A549 (cell line): ENCODE measurements around the gene PRUNE2. TPM values are rescaled to one million over a fixed set of nuclear protein-coding genes. Genes with fewer than 3 reads are reported as not detected.

Experiments
- ATAC-seq, 2 experiments: fragments of 200-7000 bp in 1 of 2; fragments of >200 bp in 1 of 2; cut with Nextera tagmentation in 1 of 2; cut with Tn5 transposase in 1 of 2; 3 replicates each; pipeline versions ENCODE4 v1.8.0 to v1.9.1; 2018 to 2020; ENCODE audit warnings: mild to moderate bottlenecking in 1 of 2, moderate library complexity in 1 of 2
- CTCF ChIA-PET: fragments of 300-600 bp; sonication (Branson Sonifier 250); formaldehyde crosslinking; extraction: SDS; loops from one replicate; lab custom pipeline; 2021; ENCODE audit warnings: antibody characterized with exemption, inconsistent platforms; lab: Yijun Ruan, JAX
- POLR2A ChIA-PET: fragments of 350-600 bp; formaldehyde crosslinking; extraction: SDS; loops from one replicate; lab custom pipeline; 2021; ENCODE audit warnings: antibody characterized with exemption, inconsistent platforms; lab: Yijun Ruan, JAX
- DNase-seq, 2 experiments: peaks; one replicate each; pipeline versions ENCODE4 v3.0.0 to v3.0.0-alpha.2; 2011 to 2016; ENCODE audit warnings: low read depth in 1 of 2, low spot score in 1 of 2
- FAIRE-seq: peaks from 2 replicates; lab custom pipeline; 2011; peaks lifted over from hg19 to GRCh38; lab: Jason Lieb, UNC
- H3K27ac ChIP-seq, 2 experiments: fragments of >200 bp; sonication (Bioruptor Twin); formaldehyde crosslinking; 3 replicates each; pipeline ENCODE4 v1.5.1; 2016 to 2017
- H3K4me1 ChIP-seq: fragments of >200 bp; sonication (Bioruptor Twin); formaldehyde crosslinking; 3 replicates; pipeline ENCODE4 v1.6.1; 2016
- H3K4me2 ChIP-seq: fragments of >200 bp; sonication (Bioruptor Twin); formaldehyde crosslinking; 3 replicates; pipeline ENCODE4 v1.6.1; 2016
- H3K4me3 ChIP-seq: fragments of >200 bp; sonication (Bioruptor Twin); formaldehyde crosslinking; 3 replicates; pipeline ENCODE4 v1.5.1; 2016
- H3K9me3 ChIP-seq: fragments of >200 bp; sonication (Bioruptor Twin); formaldehyde crosslinking; 3 replicates; pipeline ENCODE4 v1.6.1; 2016
- FOSB ChIP-seq: fragments of 250-450 bp; sonication (Bioruptor Pico); IDR thresholded peaks from 2 replicates; pipeline ENCODE4 v1.5.0; 2020; ENCODE audit warnings: mild to moderate bottlenecking, moderate library complexity
- FOSL2 ChIP-seq, 2 experiments: fragments of 450-650 bp in 1 of 2; fragments of >200 bp in 1 of 2; sonication (Bioruptor Twin) in 1 of 2; formaldehyde crosslinking; IDR thresholded peaks; 2 replicates each; pipeline versions ENCODE4 v1.5.0 to v1.6.1; 2016 to 2020; ENCODE audit warnings: mild to moderate bottlenecking in 1 of 2, moderate library complexity in 1 of 2
- FOXS1 ChIP-seq: fragments of 250-450 bp; sonication (Bioruptor Pico); IDR thresholded peaks from 2 replicates; pipeline ENCODE4 v1.5.0; 2020; ENCODE audit warnings: mild to moderate bottlenecking, moderate library complexity
- HDAC2 ChIP-seq: fragments of 200-600 bp; sonication (generic); IDR thresholded peaks from 2 replicates; pipeline ENCODE4 v1.6.1; 2016
- HOXB5 ChIP-seq: fragments of 250-450 bp; sonication (Bioruptor Pico); IDR thresholded peaks from 2 replicates; pipeline ENCODE4 v1.5.0; 2020; ENCODE audit warnings: mild to moderate bottlenecking, moderate library complexity
- KDM1A ChIP-seq: fragments of 200-600 bp; sonication (generic); IDR thresholded peaks from 2 replicates; pipeline ENCODE4 v1.6.1; 2016; ENCODE audit warnings: low read depth, mild to moderate bottlenecking
- MAZ ChIP-seq: fragments of 150-350 bp; IDR thresholded peaks from 2 replicates; pipeline ENCODE4 v1.6.1; 2014; ENCODE audit warnings: antibody characterized with exemption, low read depth, low read length, borderline replicate concordance
- PHF8 ChIP-seq: fragments of 200-600 bp; sonication (generic); IDR thresholded peaks from 2 replicates; pipeline ENCODE4 v1.6.1; 2016; ENCODE audit warnings: low read depth, mild to moderate bottlenecking, antibody characterized with exemption, moderate library complexity, borderline replicate concordance
- POLR2AphosphoS2 ChIP-seq: conservative IDR thresholded peaks from 2 replicates; pipeline ENCODE4 v1.6.1; 2012; ENCODE audit warnings: low read length, improper control_type of control experiment, inconsistent platforms
- RAD21 ChIP-seq, 2 experiments: fragments of >200 bp in 1 of 2; sonication (Bioruptor Twin) in 1 of 2; formaldehyde crosslinking in 1 of 2; IDR thresholded peaks in 1 of 2; conservative IDR thresholded peaks in 1 of 2; 2 replicates in 1 of 2; 3 replicates in 1 of 2; pipeline ENCODE4 v1.6.1; 2012 to 2018; ENCODE audit warnings: inconsistent platforms in 1 of 2
- RARB ChIP-seq: fragments of 250-450 bp; sonication (Bioruptor Pico); IDR thresholded peaks from 2 replicates; pipeline ENCODE4 v1.8.0; 2021; ENCODE audit warnings: mild to moderate bottlenecking, moderate library complexity
- RFX5 ChIP-seq: fragments of 450-650 bp; IDR thresholded peaks from 2 replicates; pipeline ENCODE4 v1.7.1; 2014; ENCODE audit warnings: antibody characterized with exemption, mild to moderate bottlenecking, moderate library complexity
- RNF2 ChIP-seq: fragments of 200-600 bp; sonication (generic); IDR thresholded peaks from 2 replicates; pipeline ENCODE4 v1.6.1; 2016; ENCODE audit warnings: low read depth, mild to moderate bottlenecking, antibody characterized with exemption, moderate library complexity, borderline replicate concordance
- ZC3H11A ChIP-seq: fragments of 450-650 bp; IDR thresholded peaks from 2 replicates; pipeline ENCODE4 v1.6.1; 2014; ENCODE audit warnings: antibody characterized with exemption, mild to moderate bottlenecking
- ZSCAN20 ChIP-seq: fragments of 250-450 bp; sonication (Bioruptor Pico); IDR thresholded peaks from 2 replicates; pipeline ENCODE4 v1.8.0; 2022; ENCODE audit warnings: mild to moderate bottlenecking, moderate library complexity
- WGBS: methylation state at CpG from one replicate; pipeline ENCODE4 v1.1.6; 2017; ENCODE audit errors: missing lambda C conversion rate; 5-methylcytosine and 5-hydroxymethylcytosine counted together
- polyA plus RNA-seq, 4 experiments: library from polyadenylated mRNA; depleted of rRNA in 3 of 4; stranded (reverse); fragments of >200 nt; fragmentation: RNase III in 1 of 4; extraction: RNeasy Plus Mini Kit Qiagen cat#74134 plus additional on column Dnase treatment in 1 of 4; gene quantifications; 2 replicates in 3 of 4; 3 replicates in 1 of 4; pipeline ENCODE4 v1.2.3, GENCODE V29; 2011 to 2017
- TF ChIP-seq, protein P1 (sequence below): fragments of 150-350 bp; IDR thresholded peaks from 2 replicates; pipeline ENCODE4 v1.6.1; 2014; ENCODE audit warnings: low read depth, mild to moderate bottlenecking, low read length
- TF ChIP-seq, protein P2 (sequence below): fragments of 250-450 bp; sonication (Bioruptor Pico); IDR thresholded peaks from 2 replicates; pipeline ENCODE4 v1.5.0; 2020; ENCODE audit warnings: low read depth, mild to moderate bottlenecking, moderate library complexity
- TF ChIP-seq, protein P3 (sequence below): IDR thresholded peaks from 2 replicates; pipeline ENCODE4 v1.6.1; 2012
- TF ChIP-seq, protein P4 (sequence below): fragments of 250-450 bp; sonication (Bioruptor Pico); IDR thresholded peaks from 2 replicates; pipeline ENCODE4 v1.5.0; 2021; ENCODE audit warnings: mild to moderate bottlenecking, moderate library complexity, borderline replicate concordance
- TF ChIP-seq, protein P5 (sequence below): IDR thresholded peaks from 2 replicates; pipeline ENCODE4 v1.6.1; 2012; ENCODE audit warnings: low read depth, borderline replicate concordance
- TF ChIP-seq, protein P6 (sequence below): fragments of >200 bp; sonication (Bioruptor Twin); formaldehyde crosslinking; IDR thresholded peaks from 2 replicates; pipeline ENCODE4 v1.6.1; 2016

PRUNE2 gene
- polyA plus RNA-seq, 2 of the 4 experiments (the other 2 are of a cell fraction): 0.04 TPM; not detected in 1

DNA sequence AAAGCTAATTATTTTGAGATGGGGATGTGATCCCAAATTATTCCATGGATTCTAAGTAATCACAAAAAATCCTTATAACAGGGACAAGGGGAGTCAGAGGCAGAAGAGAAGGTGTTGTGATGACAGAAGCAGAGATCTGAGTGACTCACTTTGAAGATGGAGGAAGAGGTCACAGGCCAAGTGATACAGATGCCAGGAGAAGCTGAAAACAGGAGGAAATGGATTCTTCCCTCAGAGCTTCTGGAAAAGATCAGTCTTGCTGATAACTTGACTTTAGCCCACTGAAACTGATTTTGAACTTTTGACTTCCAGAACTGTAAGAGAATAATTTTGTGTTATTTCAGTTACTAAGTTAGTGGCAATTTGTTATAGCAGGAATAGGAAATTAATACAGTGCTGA is 341.6 kb downstream of the PRUNE2 start (continued):
- TF ChIP-seq, protein P1, sequence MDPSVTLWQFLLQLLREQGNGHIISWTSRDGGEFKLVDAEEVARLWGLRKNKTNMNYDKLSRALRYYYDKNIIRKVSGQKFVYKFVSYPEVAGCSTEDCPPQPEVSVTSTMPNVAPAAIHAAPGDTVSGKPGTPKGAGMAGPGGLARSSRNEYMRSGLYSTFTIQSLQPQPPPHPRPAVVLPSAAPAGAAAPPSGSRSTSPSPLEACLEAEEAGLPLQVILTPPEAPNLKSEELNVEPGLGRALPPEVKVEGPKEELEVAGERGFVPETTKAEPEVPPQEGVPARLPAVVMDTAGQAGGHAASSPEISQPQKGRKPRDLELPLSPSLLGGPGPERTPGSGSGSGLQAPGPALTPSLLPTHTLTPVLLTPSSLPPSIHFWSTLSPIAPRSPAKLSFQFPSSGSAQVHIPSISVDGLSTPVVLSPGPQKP: no peak

DNA sequence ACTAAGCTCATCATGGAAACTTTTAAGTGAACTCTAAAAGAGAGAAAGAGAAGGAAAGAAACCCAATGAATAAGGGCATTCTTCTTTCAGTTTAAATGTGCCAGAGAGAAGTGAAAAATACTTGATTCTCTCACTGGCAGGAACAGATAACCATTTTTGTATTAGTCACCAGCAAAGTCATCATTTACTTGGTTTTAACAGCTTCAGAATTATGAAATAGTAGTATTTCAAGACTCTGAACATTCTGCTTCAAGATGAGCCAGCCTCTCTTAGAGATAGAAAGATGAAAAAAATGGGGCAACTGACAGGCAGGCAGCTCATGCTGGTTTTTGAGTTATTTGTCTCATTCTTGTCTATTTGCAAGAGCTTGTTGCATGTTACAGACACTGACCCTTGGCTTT is 343.4 kb downstream of the PRUNE2 start:
- no peaks in the 10 kb centered on the region for H3K4me1 ChIP-seq
- H3K4me3 ChIP-seq: no peak overlapping the region
- FAIRE-seq (no peak), DNase-seq (no peak), ATAC-seq (no peak)
- ChIA-PET CTCF (no interaction called here), POLR2A (no interaction called here)
- no peaks in the 10 kb centered on the region for H3K9me3 ChIP-seq
- TF ChIP-seq, protein P1: no peak
- TF ChIP-seq FOSL2 (IDR thresholded peaks at IDR 0.05) (no peak), FOSL2 (CRISPR knock-in tag; IDR thresholded peaks at IDR 0.05) (no peak), ZSCAN20 (no peak), KDM1A (no peak), HOXB5 (no peak), RNF2 (no peak), MAZ (no peak)
- TF ChIP-seq, protein P2, sequence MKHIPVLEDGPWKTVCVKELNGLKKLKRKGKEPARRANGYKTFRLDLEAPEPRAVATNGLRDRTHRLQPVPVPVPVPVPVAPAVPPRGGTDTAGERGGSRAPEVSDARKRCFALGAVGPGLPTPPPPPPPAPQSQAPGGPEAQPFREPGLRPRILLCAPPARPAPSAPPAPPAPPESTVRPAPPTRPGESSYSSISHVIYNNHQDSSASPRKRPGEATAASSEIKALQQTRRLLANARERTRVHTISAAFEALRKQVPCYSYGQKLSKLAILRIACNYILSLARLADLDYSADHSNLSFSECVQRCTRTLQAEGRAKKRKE (CRISPR knock-in tag): no peak
- no peak overlapping the region for H3K4me2 ChIP-seq
- no peak overlapping the region for H3K27ac ChIP-seq

DNA sequence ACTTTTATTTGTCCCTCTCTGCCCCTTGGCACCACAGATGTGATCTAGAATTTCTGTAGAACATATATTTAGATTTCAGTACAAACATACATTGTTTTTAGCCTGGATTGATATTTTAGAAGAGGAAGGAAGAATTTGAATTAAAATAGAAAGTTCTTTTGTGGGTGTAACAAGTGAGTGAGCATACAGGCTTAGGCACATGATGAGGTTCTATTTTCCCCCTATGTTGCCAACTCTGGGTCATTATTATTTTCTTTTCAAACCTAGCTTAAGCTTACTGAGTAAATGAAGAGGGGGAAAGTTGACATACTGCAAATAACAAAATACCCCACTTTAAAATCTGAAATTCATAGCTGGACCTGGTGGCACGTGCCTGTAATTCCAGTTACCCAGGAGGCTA is 344.0 kb downstream of the PRUNE2 start:
- ChIA-PET CTCF (no interaction called here), POLR2A (no interaction called here)
- Histone ChIP-seq H3K4me3 (no peak overlapping the region), H3K4me2 (no peak overlapping the region), H3K27ac (no peak overlapping the region), H3K9me3 (no peaks in the 10 kb centered on the region), H3K4me1 (no peaks in the 10 kb centered on the region)
- no peak for FAIRE-seq
- no peak for DNase-seq
- WGBS: 6% methylated on average over 1 of the region's 1 CpG
- TF ChIP-seq HDAC2 (no peak), RAD21 (conservative IDR thresholded peaks at IDR 0.05 in 1 of 2, IDR thresholded peaks at IDR 0.05 in 1 of 2) (no peak), PHF8 (no peak), FOSB (CRISPR knock-in tag) (no peak), RFX5 (no peak), ZC3H11A (no peak), HOXB5 (no peak), KDM1A (no peak), FOXS1 (CRISPR knock-in tag) (no peak), RARB (CRISPR knock-in tag) (no peak), POLR2AphosphoS2 (no peak)
- TF ChIP-seq, protein P3, sequence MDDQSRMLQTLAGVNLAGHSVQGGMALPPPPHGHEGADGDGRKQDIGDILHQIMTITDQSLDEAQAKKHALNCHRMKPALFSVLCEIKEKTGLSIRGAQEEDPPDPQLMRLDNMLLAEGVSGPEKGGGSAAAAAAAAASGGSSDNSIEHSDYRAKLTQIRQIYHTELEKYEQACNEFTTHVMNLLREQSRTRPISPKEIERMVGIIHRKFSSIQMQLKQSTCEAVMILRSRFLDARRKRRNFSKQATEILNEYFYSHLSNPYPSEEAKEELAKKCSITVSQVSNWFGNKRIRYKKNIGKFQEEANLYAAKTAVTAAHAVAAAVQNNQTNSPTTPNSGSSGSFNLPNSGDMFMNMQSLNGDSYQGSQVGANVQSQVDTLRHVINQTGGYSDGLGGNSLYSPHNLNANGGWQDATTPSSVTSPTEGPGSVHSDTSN: no peak
- TF ChIP-seq, protein P4, sequence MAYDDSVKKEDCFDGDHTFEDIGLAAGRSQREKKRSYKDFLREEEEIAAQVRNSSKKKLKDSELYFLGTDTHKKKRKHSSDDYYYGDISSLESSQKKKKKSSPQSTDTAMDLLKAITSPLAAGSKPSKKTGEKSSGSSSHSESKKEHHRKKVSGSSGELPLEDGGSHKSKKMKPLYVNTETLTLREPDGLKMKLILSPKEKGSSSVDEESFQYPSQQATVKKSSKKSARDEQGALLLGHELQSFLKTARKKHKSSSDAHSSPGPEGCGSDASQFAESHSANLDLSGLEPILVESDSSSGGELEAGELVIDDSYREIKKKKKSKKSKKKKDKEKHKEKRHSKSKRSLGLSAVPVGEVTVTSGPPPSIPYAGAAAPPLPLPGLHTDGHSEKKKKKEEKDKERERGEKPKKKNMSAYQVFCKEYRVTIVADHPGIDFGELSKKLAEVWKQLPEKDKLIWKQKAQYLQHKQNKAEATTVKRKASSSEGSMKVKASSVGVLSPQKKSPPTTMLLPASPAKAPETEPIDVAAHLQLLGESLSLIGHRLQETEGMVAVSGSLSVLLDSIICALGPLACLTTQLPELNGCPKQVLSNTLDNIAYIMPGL (CRISPR knock-in tag): no peak
- TF ChIP-seq, protein P2 (CRISPR knock-in tag): no peak
- TF ChIP-seq, protein P1: no peak
- TF ChIP-seq, protein P5, sequence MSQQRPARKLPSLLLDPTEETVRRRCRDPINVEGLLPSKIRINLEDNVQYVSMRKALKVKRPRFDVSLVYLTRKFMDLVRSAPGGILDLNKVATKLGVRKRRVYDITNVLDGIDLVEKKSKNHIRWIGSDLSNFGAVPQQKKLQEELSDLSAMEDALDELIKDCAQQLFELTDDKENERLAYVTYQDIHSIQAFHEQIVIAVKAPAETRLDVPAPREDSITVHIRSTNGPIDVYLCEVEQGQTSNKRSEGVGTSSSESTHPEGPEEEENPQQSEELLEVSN: no peak
- TF ChIP-seq, protein P6, sequence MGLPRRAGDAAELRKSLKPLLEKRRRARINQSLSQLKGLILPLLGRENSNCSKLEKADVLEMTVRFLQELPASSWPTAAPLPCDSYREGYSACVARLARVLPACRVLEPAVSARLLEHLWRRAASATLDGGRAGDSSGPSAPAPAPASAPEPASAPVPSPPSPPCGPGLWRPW: no peak
- ATAC-seq: no peak
